ENCODE results near the gene TBL1Y.
"Not testable (repeated sequence)": the region's sequence is repeated elsewhere in the genome, so short reads cannot be mapped to it uniquely, and the experiment has no call there.

TBL1Y gene

DNA sequence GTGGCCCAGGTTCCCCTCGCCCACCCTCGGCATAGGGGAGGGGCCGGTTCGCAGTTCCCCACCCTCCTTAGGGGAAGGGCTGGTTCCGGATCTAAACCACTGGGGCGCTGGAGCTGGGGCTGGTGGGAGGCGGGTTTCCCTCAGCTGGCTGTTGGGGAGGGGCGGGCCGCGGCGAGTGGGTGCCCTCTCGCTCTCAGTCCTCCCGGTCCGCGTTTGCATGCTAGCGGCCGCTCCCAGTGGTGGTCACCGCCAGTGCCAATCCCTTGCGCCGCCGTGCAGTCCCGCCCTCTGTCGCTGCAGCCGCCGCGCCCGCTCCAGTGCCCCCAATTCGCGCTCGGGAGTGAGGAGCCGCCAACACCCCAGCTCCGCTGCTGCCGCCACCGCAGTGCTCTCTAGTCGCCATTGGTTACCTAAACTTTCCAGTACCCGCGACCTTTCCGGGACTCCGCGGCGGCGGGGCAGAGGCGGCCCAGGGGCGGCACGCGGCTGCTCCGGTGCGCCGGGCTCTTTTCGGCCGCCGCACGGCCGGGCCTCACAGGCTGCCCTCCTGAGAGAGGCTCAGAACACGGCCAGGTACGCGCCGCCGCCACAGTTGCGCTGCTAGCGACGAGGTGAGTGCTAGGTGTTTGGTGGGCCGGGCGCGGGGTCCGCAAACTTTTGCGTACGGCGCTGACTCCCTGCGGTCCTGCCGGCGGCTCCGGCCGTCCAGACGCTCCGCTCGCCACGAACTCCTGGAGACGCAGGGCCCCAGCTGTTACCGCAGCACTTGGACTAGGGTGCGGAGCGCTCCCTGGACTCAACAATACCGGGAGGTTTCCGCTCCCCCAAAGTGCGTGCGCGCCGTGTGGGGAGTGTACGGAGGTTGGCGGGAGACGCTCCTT lies at the start of gene TBL1Y:
Gene TBL1Y (plus strand): TSS at position 326 of the 881 bp plus-strand sequence. CDS start 114,388 bp downstream, outside the sequence.
- no peak for DNase-seq (ENCODE audit: low read depth in 1 of 2, low spot score in 1 of 2)

DNA sequence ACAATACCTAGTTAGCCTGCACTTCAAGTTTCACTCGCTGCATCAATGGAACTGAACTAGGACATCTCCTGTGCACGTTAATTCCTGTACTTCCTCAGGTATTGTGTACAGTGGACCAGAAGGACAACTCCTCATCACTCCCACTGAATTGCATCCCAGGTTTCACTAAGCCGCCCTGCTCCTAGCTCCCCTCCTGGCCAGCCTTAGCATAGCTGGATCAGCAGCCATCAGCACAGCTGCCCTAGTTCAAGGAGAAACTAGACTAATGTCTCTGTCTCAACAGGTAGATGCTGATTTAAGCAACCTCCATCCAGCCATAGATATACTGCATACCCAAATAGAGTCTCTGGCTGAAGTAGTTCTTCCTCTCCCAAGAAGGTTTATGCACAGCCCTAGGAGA lies 16.0 kb upstream of the TBL1Y start:
- no peak for DNase-seq (ENCODE audit: low read depth in 1 of 2, low spot score in 1 of 2)

DNA sequence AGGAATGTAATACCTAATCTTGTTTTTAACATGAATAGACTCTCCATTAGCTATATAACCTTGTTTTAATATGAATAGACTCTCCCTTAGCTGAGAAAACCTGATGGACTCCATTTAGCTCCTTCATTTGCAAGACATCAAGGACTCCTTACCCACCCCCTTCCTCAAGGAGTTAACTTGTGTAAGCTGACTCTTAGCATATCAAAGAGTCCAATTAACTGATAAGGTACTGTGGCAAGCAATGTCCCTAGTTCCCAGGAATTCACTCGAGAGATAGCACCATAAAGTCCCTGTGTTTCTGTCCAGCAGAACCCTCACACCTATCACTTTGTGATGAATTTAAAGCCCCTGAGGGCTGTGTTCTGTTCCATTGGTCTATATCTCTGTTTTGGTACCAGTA lies 15.3 kb upstream of the TBL1Y start:
- DNase-seq (ENCODE audit: low read depth in 1 of 2, low spot score in 1 of 2): no peak

DNA sequence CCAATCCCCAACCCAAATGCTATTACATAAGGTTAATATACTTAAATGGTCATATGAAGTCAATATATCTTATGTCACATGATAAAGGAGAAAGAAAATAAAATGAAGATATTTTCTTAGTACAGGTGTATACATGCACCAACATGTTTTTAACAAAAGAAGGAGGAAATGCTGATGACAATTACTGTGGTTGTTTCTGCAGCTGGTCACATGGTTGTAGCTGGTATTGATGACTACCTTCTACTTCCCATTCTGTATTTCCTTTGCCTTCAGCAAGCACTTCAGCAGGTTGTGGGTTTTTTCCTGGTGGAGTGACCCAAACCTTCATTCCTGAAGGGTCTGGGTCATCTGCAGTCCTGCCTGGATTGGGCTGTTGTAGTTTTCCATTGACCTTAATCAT lies 8.4 kb upstream of the TBL1Y start:
- DNase-seq (ENCODE audit: low read depth in 1 of 2, low spot score in 1 of 2): not testable (repeated sequence)

DNA sequence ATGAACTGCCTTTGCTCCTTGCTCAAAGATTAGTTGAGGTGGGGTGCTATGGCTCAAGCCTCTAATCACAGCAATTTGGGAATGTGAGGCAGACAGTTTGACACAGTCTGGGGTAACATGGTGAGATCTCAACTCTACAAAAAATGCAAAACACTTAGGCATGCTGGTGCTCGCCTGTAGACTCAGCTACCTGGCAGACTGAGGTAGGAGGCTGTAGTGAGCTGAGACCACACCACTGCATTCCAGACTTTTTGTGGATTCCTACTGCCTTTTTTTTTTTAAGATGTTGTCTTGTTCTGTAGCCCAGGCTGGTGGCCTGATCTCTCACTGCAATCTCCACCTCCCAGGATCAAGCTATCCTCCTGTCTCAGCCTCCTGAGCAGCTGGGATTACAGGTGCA lies 2.9 kb upstream of the TBL1Y start:
- DNase-seq (ENCODE audit: low read depth in 1 of 2, low spot score in 1 of 2): no peak

DNA sequence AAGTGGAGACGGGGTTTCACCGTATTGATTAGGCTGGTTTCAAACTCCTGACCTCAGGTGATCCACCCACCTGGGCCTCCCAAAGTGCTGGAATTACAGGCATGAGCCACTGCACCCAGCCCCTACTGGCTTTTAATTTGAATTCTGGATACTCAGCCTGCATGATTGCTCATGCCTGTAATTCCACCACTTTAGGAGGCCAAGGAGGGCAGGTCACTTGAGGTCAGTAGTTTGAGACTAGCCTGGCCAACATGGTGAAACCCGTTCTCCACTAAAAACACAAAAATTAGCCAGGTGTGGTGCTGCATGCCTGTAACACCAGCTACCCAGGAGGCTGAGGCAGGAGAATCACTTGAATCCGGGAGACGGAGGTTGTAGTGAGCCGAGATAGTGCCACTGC lies 2.5 kb upstream of the TBL1Y start:
- DNase-seq (ENCODE audit: low read depth in 1 of 2, low spot score in 1 of 2): not testable (repeated sequence)

DNA sequence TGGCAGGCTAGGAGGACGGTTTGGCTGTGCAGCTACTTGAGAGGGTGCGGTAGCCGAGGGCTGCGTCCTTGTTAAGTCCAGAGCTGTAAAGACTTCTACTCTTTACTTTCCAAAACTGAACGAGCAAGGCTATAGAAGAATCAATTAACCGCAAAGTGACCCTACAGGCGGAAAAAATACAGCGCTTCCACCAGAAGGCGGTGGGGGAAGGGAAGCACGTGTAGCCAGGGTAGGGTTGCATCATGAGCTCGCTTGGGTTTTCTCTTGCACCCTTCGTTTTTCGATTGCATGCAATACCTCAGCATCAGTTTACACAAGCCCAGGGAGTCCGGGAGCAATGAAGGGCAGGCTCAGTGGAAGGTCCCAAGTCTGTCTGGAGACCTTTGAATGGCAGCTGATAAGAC lies 1.4 kb upstream of the TBL1Y start:
- no peak for DNase-seq (ENCODE audit: low read depth in 1 of 2, low spot score in 1 of 2)

DNA sequence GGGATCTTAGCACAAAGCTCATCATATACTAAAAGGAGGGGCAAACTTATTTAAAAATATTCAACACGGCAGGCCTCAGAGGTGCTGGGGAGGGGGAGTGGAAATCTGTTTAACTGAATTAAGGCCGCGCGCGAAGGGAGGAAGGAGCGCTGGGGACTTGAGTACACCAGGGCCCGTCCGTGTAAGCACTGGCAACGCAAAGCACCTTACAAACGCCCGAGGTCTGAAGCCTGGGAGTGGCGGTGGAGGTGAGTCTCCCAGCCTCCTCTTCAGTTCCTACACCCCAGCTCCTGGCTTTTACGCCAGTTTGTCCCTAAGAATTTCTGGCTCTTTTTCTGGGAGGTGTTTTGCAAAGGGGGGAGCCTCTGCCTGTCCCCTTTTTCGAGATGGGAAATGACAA lies 641 bp upstream of the TBL1Y start:
- no peak for DNase-seq (ENCODE audit: low read depth in 1 of 2, low spot score in 1 of 2)

DNA sequence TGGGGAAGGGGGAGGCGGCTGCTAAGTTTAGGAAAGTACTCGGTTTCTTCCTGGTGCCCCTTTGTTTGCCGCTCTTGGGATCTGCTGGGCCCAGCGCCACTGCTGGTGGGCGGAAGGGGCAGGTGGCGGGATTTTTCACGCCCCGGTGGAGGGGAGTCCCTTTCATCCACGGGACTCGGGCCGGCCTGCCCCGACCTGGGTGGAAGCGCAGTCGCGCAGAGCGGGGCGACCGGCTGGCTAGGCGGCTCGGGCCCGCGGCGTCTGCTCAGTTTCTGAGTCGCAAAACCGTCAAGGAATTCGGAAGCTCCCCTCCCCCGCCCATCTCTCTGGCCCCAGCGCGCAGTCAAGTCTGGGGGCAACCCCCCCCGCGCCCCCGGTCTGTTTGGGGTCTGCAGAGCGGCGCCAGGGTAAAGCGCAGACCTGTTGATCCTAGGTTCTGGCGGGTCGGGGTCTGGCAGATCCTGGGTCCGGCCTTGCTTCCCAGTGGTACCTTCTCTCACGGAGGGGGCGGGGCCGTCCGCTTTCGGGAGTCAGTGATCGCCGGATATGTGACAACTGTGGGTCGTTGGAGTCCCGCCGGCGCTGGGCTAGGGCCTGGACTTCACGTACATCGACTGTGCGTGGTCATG lies 870 bp downstream of the TBL1Y start, which contains the start of gene AMELY:
Gene AMELY (minus strand): TSS at position 500 of the 629 bp plus-strand sequence. CDS start 39,144 bp downstream, outside the sequence.
- no peak for DNase-seq (ENCODE audit: low read depth in 1 of 2, low spot score in 1 of 2)

DNA sequence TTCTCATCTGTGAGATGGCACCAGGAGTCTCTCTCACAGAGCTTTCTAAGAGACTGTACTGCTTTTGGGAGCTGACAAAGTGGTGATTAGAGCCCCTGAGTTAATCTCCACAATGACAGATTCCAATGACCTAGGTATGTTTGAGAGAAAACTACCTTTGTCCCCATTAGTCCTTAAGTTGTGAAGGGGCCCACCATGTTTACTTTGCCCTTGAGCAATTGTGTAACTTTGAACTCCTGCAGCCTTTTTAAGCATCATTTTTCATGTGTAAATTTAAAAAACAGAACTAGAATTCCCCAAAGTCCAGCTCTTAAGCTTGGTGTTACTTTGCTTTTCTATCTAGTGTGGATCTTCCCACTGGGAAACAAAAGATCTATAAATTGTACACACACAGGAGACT lies 2.9 kb downstream of the TBL1Y start:
- no peak for DNase-seq (ENCODE audit: low read depth in 1 of 2, low spot score in 1 of 2)

DNA sequence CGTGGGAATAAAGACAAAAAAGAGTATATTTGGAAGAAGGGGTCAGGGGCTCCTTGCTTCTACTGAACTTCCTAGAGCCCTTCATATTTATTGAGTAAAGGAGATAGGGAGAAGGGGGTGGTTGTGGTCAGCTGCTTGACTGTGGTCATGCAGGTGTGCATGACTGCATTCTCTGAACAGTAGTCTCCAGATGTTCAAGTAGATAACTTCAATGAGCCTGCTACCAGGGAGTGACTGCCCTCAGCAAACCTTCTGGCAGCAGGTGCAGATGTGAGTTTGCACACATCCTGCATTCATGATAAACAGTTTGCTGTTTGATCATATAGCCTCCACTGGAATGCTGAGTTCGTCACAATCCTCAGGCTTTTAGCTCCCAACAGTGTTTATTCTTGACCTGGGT lies 10.6 kb downstream of the TBL1Y start:
- no peak for DNase-seq (ENCODE audit: low read depth in 1 of 2, low spot score in 1 of 2)

DNA sequence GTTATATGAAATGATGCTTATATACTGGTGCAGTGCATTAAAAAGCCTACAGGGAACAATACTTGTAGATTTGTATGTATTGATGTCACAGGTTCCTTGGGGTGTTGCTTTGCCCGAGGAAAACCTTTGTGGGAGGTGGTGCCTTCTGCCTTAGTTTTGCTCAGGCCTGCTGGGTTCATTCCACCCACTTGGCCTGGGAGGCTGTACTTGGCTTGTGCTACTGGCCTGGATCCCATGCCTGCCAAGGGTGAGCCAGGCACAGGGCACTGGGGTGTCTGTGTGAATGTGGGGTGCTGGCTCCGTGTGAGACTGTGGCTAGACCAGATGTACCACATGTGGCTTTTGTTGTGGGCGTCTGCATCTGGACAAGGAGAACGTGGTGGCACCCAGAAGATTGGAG lies 17.8 kb downstream of the TBL1Y start:
- DNase-seq (ENCODE audit: low read depth in 1 of 2, low spot score in 1 of 2): no peak

DNA sequence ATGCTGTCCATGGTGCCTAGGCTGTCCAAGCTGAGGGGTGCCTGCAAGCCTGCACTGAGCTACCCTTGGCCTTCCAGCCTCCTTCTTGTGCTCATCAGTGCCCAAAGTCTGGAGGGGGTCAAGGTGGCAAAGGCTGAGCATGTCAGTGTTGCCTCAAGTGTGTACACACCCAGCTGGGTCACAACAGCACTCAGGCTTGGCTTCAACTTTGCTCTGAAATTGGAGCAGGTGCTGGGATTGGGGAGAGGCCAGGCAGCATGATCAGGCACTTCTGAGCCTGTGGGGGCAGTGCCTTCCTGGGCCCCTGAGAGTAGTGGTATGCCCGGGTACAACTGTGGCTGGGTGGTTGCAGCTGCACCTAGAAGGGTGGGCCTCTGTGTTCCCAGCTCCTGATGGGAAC lies 18.7 kb downstream of the TBL1Y start:
- DNase-seq (ENCODE audit: low read depth in 1 of 2, low spot score in 1 of 2): no peak

DNA sequence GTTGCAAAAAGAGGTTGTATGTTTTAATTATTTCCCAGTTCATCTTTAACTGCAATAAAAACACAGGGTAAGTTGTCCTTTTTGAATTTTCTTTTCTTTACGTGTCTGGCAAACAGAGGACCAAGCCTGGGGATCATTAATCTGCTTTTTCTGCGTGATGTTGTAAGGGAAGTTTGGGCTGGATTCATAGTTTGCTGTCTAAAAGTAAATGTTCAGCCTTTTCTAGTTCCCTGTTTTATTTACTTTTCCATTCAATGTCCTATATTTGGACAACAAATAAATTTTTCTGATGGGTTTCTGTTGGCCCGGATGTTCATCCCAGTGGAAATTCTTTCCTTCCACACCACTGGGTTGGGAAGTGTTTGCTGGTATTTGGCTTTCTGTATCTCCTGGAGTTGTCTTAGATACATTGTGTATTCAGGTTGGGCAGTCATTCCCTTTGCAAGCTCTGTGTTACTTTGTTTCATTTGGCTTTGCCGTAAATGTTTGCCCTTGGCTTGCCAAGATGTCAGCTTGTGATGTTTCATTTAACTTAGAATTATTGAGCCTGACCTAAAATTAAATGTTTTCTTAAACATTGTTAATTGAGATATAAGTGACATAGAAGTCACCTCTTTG lies 21.4 kb downstream of the TBL1Y start:
- DNase-seq (ENCODE audit: low read depth in 1 of 2, low spot score in 1 of 2): no peak

DNA sequence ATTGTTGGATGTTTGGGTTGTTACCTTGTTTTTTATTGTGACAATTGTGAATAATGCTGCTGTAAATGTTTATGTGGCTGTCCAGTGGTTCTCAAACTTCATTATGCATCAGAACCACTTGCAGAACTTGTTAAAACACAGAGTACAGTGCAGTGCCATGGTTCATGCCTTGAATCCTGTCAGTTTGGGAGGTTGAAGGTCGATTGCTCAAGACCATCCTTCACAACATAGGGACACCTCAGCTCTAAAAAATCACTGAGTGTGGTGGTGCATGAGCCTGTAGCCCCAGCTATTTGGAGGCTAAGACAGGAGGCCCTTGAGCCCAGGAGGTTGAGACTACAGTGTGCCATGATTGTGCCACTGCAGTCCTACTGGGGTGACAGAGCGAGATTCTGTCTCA lies 25.0 kb downstream of the TBL1Y start:
- DNase-seq (ENCODE audit: low read depth in 1 of 2, low spot score in 1 of 2): no peak

DNA sequence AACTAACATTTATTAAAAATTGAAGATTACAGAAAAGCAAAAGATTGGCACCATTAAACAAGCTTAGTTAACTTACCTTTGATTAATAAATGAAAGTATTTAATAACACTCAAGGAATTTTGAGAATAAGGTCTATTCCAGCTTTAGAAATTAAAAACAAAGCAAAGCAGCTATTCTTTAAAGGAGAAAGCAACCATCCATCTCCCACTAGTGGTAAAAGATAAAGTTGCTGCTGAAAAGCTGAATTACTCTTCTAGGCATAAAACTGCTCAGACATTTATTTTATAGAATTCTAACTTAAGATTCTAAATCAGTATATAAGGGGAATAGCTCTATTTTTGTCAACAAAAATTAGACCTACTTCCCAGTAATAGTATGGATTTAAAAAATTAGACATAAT lies 37.2 kb downstream of the TBL1Y start:
- DNase-seq (ENCODE audit: low read depth in 1 of 2, low spot score in 1 of 2): no peak

DNA sequence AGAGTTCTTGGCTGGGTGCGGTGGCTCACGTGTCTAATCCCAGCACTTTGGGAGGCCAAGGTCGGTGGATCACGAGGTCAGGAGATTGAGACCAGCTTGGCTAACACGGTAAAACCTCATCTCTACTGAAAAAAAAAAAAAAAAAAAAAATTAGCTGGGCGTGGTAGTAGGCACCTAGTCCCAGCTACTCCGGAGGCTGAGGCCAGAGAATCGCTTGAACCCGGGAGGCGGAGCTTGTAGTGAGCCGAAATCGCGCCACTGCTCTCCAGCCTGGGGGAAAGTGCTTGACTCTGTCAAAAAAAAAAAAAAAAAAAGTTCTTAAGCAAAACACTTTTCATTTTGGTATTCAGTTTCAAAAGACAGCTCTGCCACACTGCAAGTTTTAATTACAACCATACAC lies 37.9 kb downstream of the TBL1Y start:
- DNase-seq (ENCODE audit: low read depth in 1 of 2, low spot score in 1 of 2): no peak

DNA sequence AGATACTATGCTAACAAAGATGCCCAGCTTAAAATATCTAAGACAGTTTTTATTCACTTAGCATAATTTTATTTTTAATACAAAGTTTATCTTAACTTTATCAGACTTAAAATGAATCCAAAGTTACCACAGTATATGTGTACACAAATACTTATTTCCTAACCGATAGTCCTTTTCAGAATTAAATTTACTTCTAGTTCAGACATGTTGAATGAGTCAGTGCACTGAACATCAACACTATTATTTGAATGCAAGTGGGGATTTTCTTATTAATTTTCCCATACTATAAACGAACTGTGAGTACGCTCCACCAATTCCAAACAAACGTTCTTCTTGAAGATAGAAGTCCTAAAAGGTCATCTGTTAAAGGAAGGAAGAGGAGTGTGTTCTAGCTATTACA lies 39.5 kb downstream of the TBL1Y start:
- DNase-seq (ENCODE audit: low read depth in 1 of 2, low spot score in 1 of 2): no peak

DNA sequence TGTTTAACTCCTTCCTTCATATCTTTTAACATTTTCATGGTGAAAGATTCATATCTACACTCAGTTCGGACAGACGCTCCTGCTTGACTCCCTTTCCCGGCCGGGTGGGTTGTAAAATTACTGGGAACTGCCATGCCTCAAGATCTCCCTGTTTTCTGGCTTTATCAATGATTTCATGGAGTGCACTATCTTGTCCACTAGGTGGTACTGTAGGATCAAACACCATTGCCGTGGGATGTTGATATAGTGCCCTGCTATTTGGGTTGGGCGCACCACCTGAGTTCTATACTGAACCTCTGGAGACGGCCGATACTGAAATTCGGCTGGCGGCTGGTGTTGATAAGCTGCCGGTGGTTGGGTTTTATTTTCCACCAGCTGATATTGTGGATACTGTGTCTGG lies 54.2 kb downstream of the TBL1Y start:
- DNase-seq (ENCODE audit: low read depth in 1 of 2, low spot score in 1 of 2): no peak

DNA sequence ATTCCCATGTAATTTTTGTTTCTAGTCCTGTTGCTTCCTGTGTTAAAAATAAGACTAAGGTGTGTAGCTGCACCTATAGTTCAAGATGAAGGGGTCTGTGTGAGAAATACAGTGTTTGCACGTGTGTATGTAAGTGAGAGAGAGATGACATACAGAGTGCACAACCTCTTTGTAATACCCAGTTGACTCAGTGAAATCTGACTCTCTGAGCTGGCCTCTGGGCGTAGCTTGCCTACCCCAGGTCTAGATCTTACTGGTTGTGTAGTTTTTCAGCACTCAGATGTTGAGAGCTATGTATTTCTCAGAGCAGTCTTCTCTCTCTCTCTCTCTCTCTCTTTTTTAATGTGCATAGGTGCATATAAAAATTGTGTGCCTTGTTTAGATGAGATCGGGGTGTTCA lies 56.0 kb downstream of the TBL1Y start:
- DNase-seq (ENCODE audit: low read depth in 1 of 2, low spot score in 1 of 2): no peak

DNA sequence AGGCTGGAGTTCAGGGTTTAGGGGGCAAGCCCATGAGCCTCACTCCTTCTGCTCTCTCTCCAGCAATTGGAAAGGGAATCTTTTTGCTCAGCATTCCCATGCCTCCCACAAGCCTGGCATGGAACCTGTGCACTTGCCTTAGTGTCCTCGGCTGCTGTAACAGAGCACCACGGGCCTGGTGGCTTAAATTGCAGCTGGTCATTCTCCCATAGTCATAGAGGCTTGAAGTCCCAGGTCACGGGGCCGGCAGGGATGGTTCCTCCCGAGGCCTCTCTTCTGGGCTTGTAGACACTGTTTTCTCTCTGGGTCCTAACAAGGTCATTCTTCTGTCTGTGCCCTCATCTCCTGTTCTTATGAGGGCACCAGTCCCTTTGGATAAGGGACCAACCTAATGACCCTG lies 57.2 kb downstream of the TBL1Y start:
- DNase-seq (ENCODE audit: low read depth in 1 of 2, low spot score in 1 of 2): no peak

DNA sequence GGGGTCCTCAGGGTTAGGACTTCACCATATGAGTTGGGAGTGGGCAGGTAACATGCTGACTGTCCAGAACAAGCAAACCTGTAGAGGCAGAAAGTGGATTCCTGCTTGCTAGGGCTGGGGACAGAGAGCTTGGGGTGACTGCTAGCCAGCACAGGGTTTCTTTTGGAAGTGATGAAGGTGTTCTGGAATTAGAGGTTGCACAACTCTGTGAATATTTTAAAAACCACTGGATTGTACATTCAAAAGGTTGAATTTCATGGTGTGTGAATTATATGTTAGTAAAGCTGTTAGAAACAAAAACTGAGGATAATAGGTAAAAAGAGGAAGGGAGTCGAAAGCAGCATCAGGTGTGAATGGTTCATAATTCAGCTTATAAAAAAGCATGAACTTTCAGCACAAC lies 57.7 kb downstream of the TBL1Y start:
- DNase-seq (ENCODE audit: low read depth in 1 of 2, low spot score in 1 of 2): no peak
